ENCODE measurements around the gene POR. TPM values are rescaled to one million over a fixed set of nuclear protein-coding genes. Genes with fewer than 3 reads are reported as not detected.

Gene POR
- total and polyA plus RNA-seq, 2 experiments from 2014 or later: 87.9 to 97.9 TPM

- H3K27ac ChIP-seq: no peak overlapping the region
- no peaks in the 10 kb centered on the region for H3K27me3 ChIP-seq
- H3K4me3 ChIP-seq: no peak overlapping the region
- H3K36me3 ChIP-seq: peaks cover 3% of the 10 kb centered on the region
- DNase-seq (ENCODE audit: low read depth in 1 of 2, low spot score in 1 of 2): no peak
- no peaks in the 10 kb centered on the region for H3K9me3 ChIP-seq (ENCODE audit: low read depth)
- peaks cover 18% of the 10 kb centered on the region for H3K4me1 ChIP-seq (ENCODE audit: low read depth)
- TF ChIP-seq CTCF (IDR thresholded peaks at IDR 0.05; ENCODE audit: low read depth, low read length): no peak
Observed at GRCh38 chr7:75876126-75876881, 38.7 kb upstream of the POR start.

- H3K27me3 ChIP-seq: no peaks in the 10 kb centered on the region
- H3K4me3 ChIP-seq: no peak overlapping the region
- TF ChIP-seq CTCF (IDR thresholded peaks at IDR 0.05; ENCODE audit: low read depth, low read length): no peak
- H3K9me3 ChIP-seq (ENCODE audit: low read depth): no peaks in the 10 kb centered on the region
- no peak for DNase-seq (ENCODE audit: low read depth in 1 of 2, low spot score in 1 of 2)
- peak overlapping the region; percentile 2 for H3K27ac ChIP-seq
- peaks cover 5% of the 10 kb centered on the region for H3K4me1 ChIP-seq (ENCODE audit: low read depth)
- H3K36me3 ChIP-seq: peaks cover 11% of the 10 kb centered on the region
Observed at GRCh38 chr7:75878312-75878768, 36.6 kb upstream of the POR start.

- Histone ChIP-seq H3K27me3 (no peaks in the 10 kb centered on the region), H3K36me3 (peaks cover 17% of the 10 kb centered on the region), H3K4me1 (ENCODE audit: low read depth) (peaks cover 5% of the 10 kb centered on the region), H3K4me3 (peak within 1 kb of the TSS; percentile 55), H3K9me3 (ENCODE audit: low read depth) (no peaks in the 10 kb centered on the region), H3K27ac (peak within 1 kb of the TSS; percentile 29)
- TF ChIP-seq CTCF (IDR thresholded peaks at IDR 0.05; ENCODE audit: low read depth, low read length): peak; percentile 17
- peak; percentile 95 to 96 for DNase-seq (ENCODE audit: low read depth in 1 of 2, low spot score in 1 of 2)
Observed at GRCh38 chr7:75878769-75879611, 36.0 kb upstream of the POR start, which contains the start of gene RHBDD2. TSS of gene RHBDD2 (plus strand) at chr7:75879034. CDS start at chr7:75879083, 49 bp downstream.

- DNase-seq (ENCODE audit: low read depth in 1 of 2, low spot score in 1 of 2): peak in 1 of 2 donors; percentile 54
- Histone ChIP-seq H3K27me3 (no peaks in the 10 kb centered on the region), H3K4me1 (ENCODE audit: low read depth) (peaks cover 5% of the 10 kb centered on the region), H3K4me3 (peak overlapping the region; percentile 55), H3K9me3 (ENCODE audit: low read depth) (no peaks in the 10 kb centered on the region), H3K36me3 (peaks cover 25% of the 10 kb centered on the region), H3K27ac (peak overlapping the region; percentile 29)
- TF ChIP-seq CTCF (IDR thresholded peaks at IDR 0.05; ENCODE audit: low read depth, low read length): no peak
Observed at GRCh38 chr7:75879771-75880184, 35.2 kb upstream of the POR start.

- TF ChIP-seq CTCF (IDR thresholded peaks at IDR 0.05; ENCODE audit: low read depth, low read length): no peak
- Histone ChIP-seq H3K4me3 (peak overlapping the region; percentile 55), H3K36me3 (peaks cover 26% of the 10 kb centered on the region), H3K4me1 (ENCODE audit: low read depth) (peaks cover 5% of the 10 kb centered on the region), H3K27me3 (no peaks in the 10 kb centered on the region), H3K27ac (no peak overlapping the region), H3K9me3 (ENCODE audit: low read depth) (no peaks in the 10 kb centered on the region)
- no peak for DNase-seq (ENCODE audit: low read depth in 1 of 2, low spot score in 1 of 2)
Observed at GRCh38 chr7:75880242-75880641, 34.7 kb upstream of the POR start.
